Measurements from ENCODE around the gene ATP10A.
"Not testable (repeated sequence)": the region's sequence is repeated elsewhere in the genome, so short reads cannot be mapped to it uniquely, and the experiment has no call there.

ATP10A gene

GRCh38 chr15:25761971-25762662 is 101.0 kb downstream of the ATP10A start:
- peaks cover 17% of the 10 kb centered on the region for H3K9me3 ChIP-seq
- TF ChIP-seq Cebpa-rat (IDR thresholded peaks at IDR 0.05): no peak
- H3K27ac ChIP-seq: 0 out of 2 replicates have a peak overlapping the region, but pooled peaks have one; percentile 18
- no peak overlapping the region for H3K9ac ChIP-seq
- H3K36me3 ChIP-seq: peaks cover 29% of the 10 kb centered on the region
- peaks cover 29% of the 10 kb centered on the region for H3K4me1 ChIP-seq
- no peaks in the 10 kb centered on the region for H3K27me3 ChIP-seq
- H3K4me2 ChIP-seq: peak overlapping the region; percentile 42; the same call in 1 of the 2 replicates
- no peak overlapping the region for H3K4me3 ChIP-seq
- H4K20me1 ChIP-seq: no peaks in the 10 kb centered on the region

GRCh38 chr15:25759421-25759820 is 103.7 kb downstream of the ATP10A start:
- Histone ChIP-seq H4K20me1 (no peaks in the 10 kb centered on the region), H3K4me2 (no peak overlapping the region), H3K4me3 (no peak overlapping the region), H3K27ac (no peak overlapping the region), H3K27me3 (no peaks in the 10 kb centered on the region), H3K4me1 (peaks cover 24% of the 10 kb centered on the region), H3K36me3 (peaks cover 16% of the 10 kb centered on the region), H3K9me3 (peaks cover 1% of the 10 kb centered on the region; the same call in 1 of the 2 replicates), H3K9ac (no peak overlapping the region)
- no peak for TF ChIP-seq Cebpa-rat (IDR thresholded peaks at IDR 0.05)

- Histone ChIP-seq H3K36me3 (peaks cover 21% of the 10 kb centered on the region), H3K4me1 (peaks cover 16% of the 10 kb centered on the region)
- not testable (repeated sequence) for H3K27ac ChIP-seq, H4K20me1 ChIP-seq, H3K4me3 ChIP-seq, H3K4me2 ChIP-seq, H3K9me3 ChIP-seq, H3K9ac ChIP-seq, H3K27me3 ChIP-seq
Observed at GRCh38 chr15:25758612-25759011, 104.5 kb downstream of the ATP10A start.

- Histone ChIP-seq H3K4me1 (peaks cover 53% of the 10 kb centered on the region), H3K36me3 (peaks cover 2% of the 10 kb centered on the region; the same call in 1 of the 2 replicates)
- TF ChIP-seq Cebpa-rat (IDR thresholded peaks at IDR 0.05): no peak
Observed at GRCh38 chr15:25743548-25744275, 119.4 kb downstream of the ATP10A start.

GRCh38 chr15:25742776-25743547 is 120.2 kb downstream of the ATP10A start:
- H3K4me2 ChIP-seq: peak overlapping the region; percentile 92
- H3K36me3 ChIP-seq: no peaks in the 10 kb centered on the region
- no peaks in the 10 kb centered on the region for H3K27me3 ChIP-seq
- no peaks in the 10 kb centered on the region for H3K9me3 ChIP-seq
- no peak overlapping the region for H3K9ac ChIP-seq
- no peak overlapping the region for H3K4me3 ChIP-seq
- peaks cover 60% of the 10 kb centered on the region for H3K4me1 ChIP-seq
- no peak for TF ChIP-seq Cebpa-rat (IDR thresholded peaks at IDR 0.05)
- peaks cover 69% of the 10 kb centered on the region for H4K20me1 ChIP-seq
- H3K27ac ChIP-seq: no peak overlapping the region

More at GRCh38 chr15:25743548-25744275, 119.4 kb downstream of the ATP10A start:
- Histone ChIP-seq H3K27me3 (no peaks in the 10 kb centered on the region), H3K4me2 (0 out of 2 replicates have a peak overlapping the region, but pooled peaks have one; percentile 92), H3K9ac (no peak overlapping the region), H4K20me1 (peaks cover 62% of the 10 kb centered on the region), H3K9me3 (peaks cover 2% of the 10 kb centered on the region; the same call in 1 of the 2 replicates), H3K27ac (no peak overlapping the region), H3K4me3 (no peak overlapping the region)

GRCh38 chr15:25742041-25742730 is 120.9 kb downstream of the ATP10A start:
- no peaks in the 10 kb centered on the region for H3K9me3 ChIP-seq
- peak overlapping the region; percentile 92 for H3K4me2 ChIP-seq
- H3K27ac ChIP-seq: no peak overlapping the region
- TF ChIP-seq Cebpa-rat (IDR thresholded peaks at IDR 0.05): no peak
- peaks cover 60% of the 10 kb centered on the region for H3K4me1 ChIP-seq
- H3K36me3 ChIP-seq: no peaks in the 10 kb centered on the region
- H4K20me1 ChIP-seq: peaks cover 77% of the 10 kb centered on the region
- no peak overlapping the region for H3K9ac ChIP-seq
- no peak overlapping the region for H3K4me3 ChIP-seq
- H3K27me3 ChIP-seq: no peaks in the 10 kb centered on the region

DNA sequence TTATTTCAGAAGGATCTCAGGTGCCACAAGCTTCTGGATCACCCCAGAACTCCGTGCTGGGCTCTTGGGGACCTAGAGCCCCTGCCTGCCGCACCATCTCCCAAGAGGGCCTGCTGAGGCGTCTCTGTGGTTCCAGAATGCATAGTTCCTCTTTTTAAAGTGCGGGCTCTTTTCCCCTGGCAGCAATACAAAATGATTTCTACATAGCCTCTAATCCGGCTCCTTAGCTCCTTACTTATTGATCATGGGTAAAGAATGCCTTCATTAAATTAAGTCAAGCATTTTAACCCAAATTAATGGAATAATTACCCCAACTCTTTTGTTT is 121.9 kb downstream of the ATP10A start:
- Histone ChIP-seq H3K4me1 (peaks cover 60% of the 10 kb centered on the region), H3K36me3 (peaks cover 1% of the 10 kb centered on the region; the same call in 1 of the 2 replicates), H3K9me3 (no peaks in the 10 kb centered on the region), H4K20me1 (peaks cover 83% of the 10 kb centered on the region), H3K9ac (no peak overlapping the region), H3K4me2 (peak overlapping the region; percentile 92), H3K27ac (peak overlapping the region; percentile 5; the same call in 1 of the 2 replicates), H3K4me3 (peak overlapping the region; percentile 46; the same call in 1 of the 2 replicates), H3K27me3 (no peaks in the 10 kb centered on the region)
- TF ChIP-seq Cebpa-rat (IDR thresholded peaks at IDR 0.05): no peak

DNA sequence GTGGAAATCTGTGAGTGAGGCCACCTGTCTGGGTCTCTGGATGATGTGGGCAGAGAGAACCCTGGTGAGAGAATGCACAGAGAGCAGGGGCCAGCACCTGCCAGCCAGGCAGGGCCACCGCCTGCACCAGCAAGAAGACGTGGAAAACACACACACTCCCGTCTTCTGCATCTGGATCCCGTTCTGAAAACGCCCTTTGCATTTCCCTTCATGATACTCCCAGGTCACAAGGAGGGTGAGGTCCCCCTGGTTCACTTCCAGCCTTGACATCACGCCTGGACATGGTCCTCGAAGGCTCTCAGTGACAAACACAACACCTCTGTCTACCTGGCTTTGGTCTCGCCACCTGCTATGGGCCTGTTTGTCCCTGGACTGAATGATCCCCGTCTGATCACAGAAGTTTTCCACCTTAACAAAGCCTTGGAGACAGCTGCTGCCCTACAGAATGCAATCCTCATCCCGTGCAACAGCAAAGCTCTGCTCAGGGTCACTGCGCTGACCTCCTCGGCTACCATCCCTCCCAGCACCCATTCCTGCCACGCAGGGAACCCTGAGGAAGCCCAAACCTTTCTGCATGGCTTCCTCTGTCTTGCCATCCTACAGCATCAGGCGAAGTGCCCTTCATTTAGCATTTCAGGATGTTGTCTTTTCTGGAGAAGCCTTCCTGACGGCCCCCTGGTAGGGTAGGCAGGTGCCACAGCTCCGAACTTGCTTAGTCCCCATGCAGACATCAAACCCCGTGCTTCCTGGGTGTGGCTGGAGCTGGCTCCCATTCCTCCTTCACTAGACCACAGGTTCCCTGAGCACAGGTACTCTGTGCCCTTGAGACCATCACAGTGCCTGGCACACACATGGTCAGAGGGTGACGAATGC is 122.5 kb downstream of the ATP10A start:
- Histone ChIP-seq H3K4me2 (peak overlapping the region; percentile 92), H3K27ac (peak overlapping the region; percentile 5; the same call in 1 of the 2 replicates), H3K4me3 (peak overlapping the region; percentile 46; the same call in 1 of the 2 replicates), H3K4me1 (peaks cover 60% of the 10 kb centered on the region), H3K27me3 (no peaks in the 10 kb centered on the region), H3K9me3 (no peaks in the 10 kb centered on the region), H4K20me1 (peaks cover 83% of the 10 kb centered on the region), H3K9ac (no peak overlapping the region; the same call in 1 of the 2 replicates), H3K36me3 (peaks cover 7% of the 10 kb centered on the region)
- 0 out of 2 replicates have a peak, but pooled peaks have one; percentile 0 for TF ChIP-seq Cebpa-rat (IDR thresholded peaks at IDR 0.05)
